DND-41 (cell line): ENCODE results near the gene GPBP1L1.

Experiments
- EZH2 ChIP-seq: IDR thresholded peaks from 3 replicates; pipeline ENCODE4 v1.6.1; 2012; ENCODE audit warnings: borderline replicate concordance, low read depth, mild to moderate bottlenecking, moderate library complexity, low read length, inconsistent platforms; ENCODE audit not compliant: severe bottlenecking
- TF ChIP-seq, protein P1 (sequence below): IDR thresholded peaks from 2 replicates; pipeline ENCODE4 v1.5.1; 2012; ENCODE audit warnings: borderline replicate concordance, low read length, moderate library complexity, mild to moderate bottlenecking; ENCODE audit not compliant: poor library complexity, severe bottlenecking; ENCODE audit errors: extremely low read depth

DNA sequence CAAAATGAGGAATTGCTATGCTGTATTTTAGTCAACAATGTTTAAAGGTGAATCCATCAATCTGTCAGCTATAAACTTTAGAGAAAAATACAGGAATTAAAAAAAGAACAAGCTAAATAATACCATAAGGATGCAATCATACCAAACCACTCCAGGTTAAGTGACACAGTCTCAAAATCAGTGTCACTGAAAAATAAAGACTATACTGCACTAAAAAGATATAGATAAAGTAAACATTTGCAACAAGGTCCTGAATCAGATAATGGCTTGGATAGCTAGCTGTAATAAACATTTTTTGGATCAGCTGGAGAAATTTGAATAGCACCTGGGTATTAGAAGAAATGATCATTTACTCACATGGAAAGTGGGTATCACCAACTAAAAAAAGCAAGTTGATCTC, 7.8 kb downstream of the GPBP1L1 start:
- TF ChIP-seq, protein P1, sequence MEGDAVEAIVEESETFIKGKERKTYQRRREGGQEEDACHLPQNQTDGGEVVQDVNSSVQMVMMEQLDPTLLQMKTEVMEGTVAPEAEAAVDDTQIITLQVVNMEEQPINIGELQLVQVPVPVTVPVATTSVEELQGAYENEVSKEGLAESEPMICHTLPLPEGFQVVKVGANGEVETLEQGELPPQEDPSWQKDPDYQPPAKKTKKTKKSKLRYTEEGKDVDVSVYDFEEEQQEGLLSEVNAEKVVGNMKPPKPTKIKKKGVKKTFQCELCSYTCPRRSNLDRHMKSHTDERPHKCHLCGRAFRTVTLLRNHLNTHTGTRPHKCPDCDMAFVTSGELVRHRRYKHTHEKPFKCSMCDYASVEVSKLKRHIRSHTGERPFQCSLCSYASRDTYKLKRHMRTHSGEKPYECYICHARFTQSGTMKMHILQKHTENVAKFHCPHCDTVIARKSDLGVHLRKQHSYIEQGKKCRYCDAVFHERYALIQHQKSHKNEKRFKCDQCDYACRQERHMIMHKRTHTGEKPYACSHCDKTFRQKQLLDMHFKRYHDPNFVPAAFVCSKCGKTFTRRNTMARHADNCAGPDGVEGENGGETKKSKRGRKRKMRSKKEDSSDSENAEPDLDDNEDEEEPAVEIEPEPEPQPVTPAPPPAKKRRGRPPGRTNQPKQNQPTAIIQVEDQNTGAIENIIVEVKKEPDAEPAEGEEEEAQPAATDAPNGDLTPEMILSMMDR = no peak
- TF ChIP-seq EZH2 = no peak
